GM15510 (cell line): ENCODE results near the gene DGKG.
A peak's percentile ranks its signal among the peaks of the same experiment; 100 is the strongest.

ENCODE experiments used
- POLR2A ChIP-seq: IDR thresholded peaks from 3 replicates; pipeline ENCODE4 v1.6.1; 2011; ENCODE audit warnings: borderline replicate concordance; ENCODE audit not compliant: insufficient read length; ENCODE audit errors: extremely low read depth

Gene DGKG

GRCh38 chr3:186125118-186125517 is 236.9 kb downstream of the DGKG start:
- TF ChIP-seq POLR2A, result no peak

- no peak for TF ChIP-seq POLR2A
Measured at GRCh38 chr3:186124592-186124991, 237.4 kb downstream of the DGKG start.

- no peak for TF ChIP-seq POLR2A
Measured at GRCh38 chr3:186123012-186123411, 239.0 kb downstream of the DGKG start.

GRCh38 chr3:186121968-186122367 is 240.1 kb downstream of the DGKG start:
- no peak for TF ChIP-seq POLR2A

GRCh38 chr3:186121278-186121677 is 240.8 kb downstream of the DGKG start:
- TF ChIP-seq POLR2A, result no peak

- no peak for TF ChIP-seq POLR2A
Measured at GRCh38 chr3:186119499-186119898, 242.5 kb downstream of the DGKG start.

- TF ChIP-seq POLR2A, result no peak
Measured at GRCh38 chr3:186118692-186119091, 243.3 kb downstream of the DGKG start.

- no peak for TF ChIP-seq POLR2A
Measured at GRCh38 chr3:186117521-186118134, 244.4 kb downstream of the DGKG start.

- TF ChIP-seq POLR2A, result no peak
Measured at GRCh38 chr3:186115239-186115996, 246.6 kb downstream of the DGKG start.

GRCh38 chr3:186110975-186111974 is 250.8 kb downstream of the DGKG start:
- no peak for TF ChIP-seq POLR2A

- TF ChIP-seq POLR2A, result no peak
Measured at GRCh38 chr3:186109897-186110803, 251.9 kb downstream of the DGKG start.

- peak; percentile 67 for TF ChIP-seq POLR2A
Measured at GRCh38 chr3:186108941-186109865, 252.8 kb downstream of the DGKG start, which contains the start of gene ETV5. TSS of gene ETV5 (minus strand) at chr3:186109089. CDS start at chr3:186105868, 3,221 bp downstream.
